Trophoblast cell (in vitro differentiated cells and primary cell): ENCODE measurements around the gene EPAS1.

Experiments
- DNase-seq, 2 donors: peaks; one replicate each; pipeline ENCODE4 v3.0.0-alpha.2; 2016
- H2AFZ ChIP-seq: 2 replicates; pipeline ENCODE4 v1.6.1; 2013; ENCODE audit warnings: low read length, moderate library complexity, mild to moderate bottlenecking; ENCODE audit not compliant: insufficient read depth, poor library complexity
- H2AK5ac ChIP-seq: 2 replicates; pipeline ENCODE4 v1.6.1; 2013; ENCODE audit warnings: mild to moderate bottlenecking, low read length
- H2BK120ac ChIP-seq: 2 replicates; pipeline ENCODE4 v1.6.1; 2013; ENCODE audit warnings: low read length, mild to moderate bottlenecking, moderate library complexity; ENCODE audit not compliant: insufficient read depth, poor library complexity
- H2BK12ac ChIP-seq: 2 replicates; pipeline ENCODE4 v1.6.1; 2013; ENCODE audit warnings: mild to moderate bottlenecking, low read length, moderate library complexity
- H2BK5ac ChIP-seq: 2 replicates; pipeline ENCODE4 v1.6.1; 2013; ENCODE audit warnings: low read length, low read depth, moderate library complexity, mild to moderate bottlenecking; ENCODE audit not compliant: poor library complexity
- H3K14ac ChIP-seq: 2 replicates; pipeline ENCODE4 v1.6.1; 2013; ENCODE audit warnings: mild to moderate bottlenecking, low read length
- H3K18ac ChIP-seq: 2 replicates; pipeline ENCODE4 v1.6.1; 2013; ENCODE audit warnings: mild to moderate bottlenecking, low read length
- H3K23ac ChIP-seq: 2 replicates; pipeline ENCODE4 v1.6.1; 2013; ENCODE audit warnings: low read length
- H3K27ac ChIP-seq: 2 replicates; pipeline ENCODE4 v1.5.1; 2013; ENCODE audit warnings: low read depth, mild to moderate bottlenecking, inconsistent platforms, low read length, moderate library complexity
- H3K27me3 ChIP-seq: 2 replicates; pipeline ENCODE4 v1.6.1; 2013; ENCODE audit warnings: inconsistent platforms, mild to moderate bottlenecking, low read length, moderate library complexity; ENCODE audit not compliant: insufficient read depth
- H3K36me3 ChIP-seq, 2 experiments: 1 replicate in 1 of 2; 2 replicates in 1 of 2; pipeline ENCODE4 v1.6.1; 2013; ENCODE audit warnings: low read length in 2 of 2, mild to moderate bottlenecking in 2 of 2, moderate library complexity in 1 of 2; ENCODE audit not compliant: insufficient read depth in 2 of 2, control insufficient read depth in 1 of 2
- H3K4ac ChIP-seq: 2 replicates; pipeline ENCODE4 v1.6.1; 2013; ENCODE audit warnings: low read depth, mild to moderate bottlenecking, low read length, moderate library complexity
- H3K4me1 ChIP-seq, 2 experiments: 1 replicate in 1 of 2; 2 replicates in 1 of 2; pipeline ENCODE4 v1.6.1; 2013; ENCODE audit warnings: low read length in 2 of 2, mild to moderate bottlenecking in 2 of 2, moderate library complexity in 1 of 2; ENCODE audit not compliant: insufficient read depth in 2 of 2, control insufficient read depth in 1 of 2
- H3K4me2 ChIP-seq: 2 replicates; pipeline ENCODE4 v1.6.1; 2013; ENCODE audit warnings: inconsistent platforms, mild to moderate bottlenecking, low read length, moderate library complexity
- H3K4me3 ChIP-seq: 2 replicates; pipeline ENCODE4 v1.5.1; 2013; ENCODE audit warnings: mild to moderate bottlenecking, low read depth, low read length, inconsistent platforms
- H3K79me1 ChIP-seq: one replicate; pipeline ENCODE4 v1.6.1; 2013; ENCODE audit warnings: low read length
- H3K79me2 ChIP-seq: 2 replicates; pipeline ENCODE4 v1.6.1; 2013; ENCODE audit warnings: low read length, mild to moderate bottlenecking; ENCODE audit not compliant: control insufficient read depth, insufficient read depth, poor library complexity
- H3K9ac ChIP-seq: 2 replicates; pipeline ENCODE4 v1.6.1; 2013; ENCODE audit warnings: mild to moderate bottlenecking, low read length
- H3K9me3 ChIP-seq: 2 replicates; pipeline ENCODE4 v1.6.1; 2013; ENCODE audit warnings: low read depth, mild to moderate bottlenecking, control low read depth, inconsistent platforms, low read length; ENCODE audit not compliant: insufficient read depth
- H4K12ac ChIP-seq: 2 replicates; pipeline ENCODE4 v1.6.1; 2013; ENCODE audit warnings: low read depth, mild to moderate bottlenecking, low read length, moderate library complexity
- H4K8ac ChIP-seq: 2 replicates; pipeline ENCODE4 v1.6.1; 2013; ENCODE audit warnings: low read depth, mild to moderate bottlenecking, low read length, moderate library complexity
- H4K91ac ChIP-seq: one replicate; pipeline ENCODE4 v1.6.1; 2013; ENCODE audit warnings: low read depth, mild to moderate bottlenecking, low read length, moderate library complexity
- WGBS: extraction: QIAGEN DNeasy Blood & Tissue Kit; methylation state at CpG from one replicate; pipeline ENCODE4 v1.1.7; 2013; ENCODE audit warnings: missing lambda C conversion rate; ENCODE audit not compliant: insufficient read length, insufficient coverage; ENCODE audit errors: extremely low coverage; 5-methylcytosine and 5-hydroxymethylcytosine counted together

Gene EPAS1

DNA sequence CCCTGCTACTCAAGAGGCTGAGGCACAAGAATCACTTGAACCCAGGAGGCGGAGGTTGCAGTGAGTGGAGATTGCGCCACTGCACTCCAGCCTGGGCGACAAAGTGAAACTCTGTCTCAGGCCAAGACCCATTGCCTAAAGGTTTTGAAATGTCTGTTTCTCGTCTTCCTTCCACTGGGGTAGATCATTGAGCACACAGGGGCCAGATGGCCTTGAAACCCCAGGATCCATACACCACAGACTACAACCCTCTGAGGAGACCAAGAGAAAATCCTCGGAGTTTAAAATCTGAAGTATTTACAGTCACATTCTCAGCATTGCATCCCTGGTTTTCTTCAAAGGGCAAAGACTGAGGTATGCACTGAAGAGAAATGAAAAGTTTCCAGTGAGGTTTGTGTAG is 7.1 kb upstream of the EPAS1 start:
- H4K12ac ChIP-seq, result no peak overlapping the region
- no CpG with 5 or more reads among the region's 5 CpGs for WGBS

DNA sequence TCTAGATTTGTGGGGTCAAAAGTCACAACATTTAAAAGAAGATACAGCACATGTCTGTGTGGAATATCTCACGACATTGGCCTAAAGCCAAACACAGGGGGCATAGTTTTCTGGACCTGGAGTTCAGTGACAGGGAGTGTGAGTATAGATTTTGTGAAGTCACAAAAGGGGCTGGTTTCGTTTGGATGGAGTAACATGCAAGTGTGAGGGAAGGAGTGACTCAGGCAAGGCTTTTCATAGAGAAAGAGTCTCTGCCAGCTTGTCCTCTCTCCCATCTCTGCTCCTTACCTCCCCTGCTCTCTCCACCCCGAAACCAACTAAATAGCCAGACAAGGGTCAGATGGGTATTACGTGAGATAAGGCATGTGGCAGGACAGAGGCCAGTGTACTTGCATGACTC is 3.7 kb upstream of the EPAS1 start:
- Histone ChIP-seq H2AK5ac (peak overlapping the region; percentile 82), H2BK5ac (no peak overlapping the region), H3K14ac (peak overlapping the region; percentile 75), H3K27me3 (no peaks in the 10 kb centered on the region), H3K9ac (no peak overlapping the region), H4K8ac (no peak overlapping the region), H2BK120ac (peak overlapping the region; percentile 75), H3K4me2 (no peak overlapping the region), H3K36me3 (peaks cover 2 to 5% of the 10 kb centered on the region in 2 experiments), H4K91ac (peak overlapping the region; percentile 57), H3K4me1 (peaks cover 12 to 28% of the 10 kb centered on the region in 2 experiments), H3K18ac (no peak overlapping the region), H2BK12ac (peak overlapping the region; percentile 81), H3K4ac (no peak overlapping the region), H3K23ac (no peak overlapping the region), H3K4me3 (no peak overlapping the region), H3K27ac (no peak overlapping the region), H2AFZ (no peak overlapping the region), H3K79me2 (peaks cover 23% of the 10 kb centered on the region), H3K79me1 (peaks cover 43% of the 10 kb centered on the region), H4K12ac (no peak overlapping the region), H3K9me3 (no peaks in the 10 kb centered on the region)
- DNase-seq, result no peak
- no CpG with 5 or more reads among the region's 4 CpGs for WGBS

More for the DNA sequence above, 7.1 kb upstream of the EPAS1 start:
- no peaks in the 10 kb centered on the region for H3K27me3 ChIP-seq
- H3K27ac ChIP-seq, result peak overlapping the region; percentile 78
- H4K8ac ChIP-seq, result no peak overlapping the region
- no peak overlapping the region for H2AFZ ChIP-seq
- H2BK5ac ChIP-seq, result peak overlapping the region; percentile 71
- peak overlapping the region; percentile 61 for H2BK120ac ChIP-seq
- peaks cover 43% of the 10 kb centered on the region for H3K79me1 ChIP-seq
- no peak overlapping the region for H3K9ac ChIP-seq
- no peak overlapping the region for H2BK12ac ChIP-seq
- no peak overlapping the region for H3K4ac ChIP-seq
- H3K4me1 ChIP-seq, result peaks cover 26 to 40% of the 10 kb centered on the region in 2 experiments
- no peak overlapping the region for H3K23ac ChIP-seq
- peak overlapping the region; percentile 13 for H2AK5ac ChIP-seq
- H3K4me3 ChIP-seq, result no peak overlapping the region
- H3K18ac ChIP-seq, result no peak overlapping the region
- H3K14ac ChIP-seq, result no peak overlapping the region
- H3K79me2 ChIP-seq, result peaks cover 4% of the 10 kb centered on the region
- peak in 1 of 2 donors; percentile 60 for DNase-seq
- H4K91ac ChIP-seq, result peak overlapping the region; percentile 80
- no peak overlapping the region for H3K4me2 ChIP-seq
- no peaks in the 10 kb centered on the region for H3K9me3 ChIP-seq
- no peaks in the 10 kb centered on the region for H3K36me3 ChIP-seq

DNA sequence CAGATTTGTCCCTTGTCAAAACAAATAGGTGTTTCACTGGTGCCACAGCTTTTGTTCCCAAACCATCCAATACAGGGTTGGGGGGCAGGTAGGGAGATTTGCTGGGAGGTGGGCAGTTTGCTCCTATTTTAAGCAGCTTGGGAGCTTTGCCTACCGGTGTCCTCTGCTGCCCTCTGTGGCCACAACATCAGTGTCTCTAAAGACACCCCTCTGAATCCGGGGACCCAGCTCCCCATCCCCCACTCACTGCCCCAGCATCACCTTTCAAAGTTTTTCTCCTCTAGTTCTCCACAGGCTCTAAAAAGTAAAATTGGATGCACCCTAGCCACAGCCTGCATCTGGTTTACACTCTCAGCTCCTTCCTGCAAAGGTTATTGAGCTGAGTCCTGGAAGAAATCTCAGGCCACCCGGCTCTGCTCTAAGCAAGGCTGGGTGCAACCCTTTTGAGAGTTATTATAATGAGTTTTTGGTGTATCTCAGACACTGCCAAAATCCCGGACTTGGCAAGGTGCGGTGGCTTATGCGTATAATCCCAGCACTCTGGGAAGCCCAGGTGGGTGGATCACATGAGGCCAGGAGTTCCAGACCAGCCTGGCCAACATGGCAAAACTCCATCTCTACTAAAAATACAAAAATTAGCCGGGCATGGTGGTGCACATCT is 2.9 kb upstream of the EPAS1 start:
- no peak overlapping the region for H4K12ac ChIP-seq
- H3K4me2 ChIP-seq, result no peak overlapping the region
- H3K4ac ChIP-seq, result no peak overlapping the region
- peaks cover 32% of the 10 kb centered on the region for H3K79me2 ChIP-seq
- no peaks in the 10 kb centered on the region for H3K9me3 ChIP-seq
- H3K36me3 ChIP-seq, result peaks cover 10 to 13% of the 10 kb centered on the region in 2 experiments
- no peak overlapping the region for H3K4me3 ChIP-seq
- H3K18ac ChIP-seq, result no peak overlapping the region
- peaks cover 49% of the 10 kb centered on the region for H3K79me1 ChIP-seq
- H3K14ac ChIP-seq, result no peak overlapping the region
- H4K91ac ChIP-seq, result peak overlapping the region; percentile 57
- peak overlapping the region; percentile 5 for H3K27ac ChIP-seq
- H3K23ac ChIP-seq, result no peak overlapping the region
- DNase-seq, result peak in 1 of 2 donors; percentile 16
- no peak overlapping the region for H2AFZ ChIP-seq
- no peak overlapping the region for H4K8ac ChIP-seq
- H2BK5ac ChIP-seq, result no peak overlapping the region
- H3K9ac ChIP-seq, result no peak overlapping the region
- H2AK5ac ChIP-seq, result no peak overlapping the region
- no CpG with 5 or more reads among the region's 7 CpGs for WGBS
- peaks cover 12 to 25% of the 10 kb centered on the region in 2 experiments for H3K4me1 ChIP-seq
- H2BK120ac ChIP-seq, result no peak overlapping the region
- H3K27me3 ChIP-seq, result no peaks in the 10 kb centered on the region
- peak overlapping the region; percentile 71 for H2BK12ac ChIP-seq

DNA sequence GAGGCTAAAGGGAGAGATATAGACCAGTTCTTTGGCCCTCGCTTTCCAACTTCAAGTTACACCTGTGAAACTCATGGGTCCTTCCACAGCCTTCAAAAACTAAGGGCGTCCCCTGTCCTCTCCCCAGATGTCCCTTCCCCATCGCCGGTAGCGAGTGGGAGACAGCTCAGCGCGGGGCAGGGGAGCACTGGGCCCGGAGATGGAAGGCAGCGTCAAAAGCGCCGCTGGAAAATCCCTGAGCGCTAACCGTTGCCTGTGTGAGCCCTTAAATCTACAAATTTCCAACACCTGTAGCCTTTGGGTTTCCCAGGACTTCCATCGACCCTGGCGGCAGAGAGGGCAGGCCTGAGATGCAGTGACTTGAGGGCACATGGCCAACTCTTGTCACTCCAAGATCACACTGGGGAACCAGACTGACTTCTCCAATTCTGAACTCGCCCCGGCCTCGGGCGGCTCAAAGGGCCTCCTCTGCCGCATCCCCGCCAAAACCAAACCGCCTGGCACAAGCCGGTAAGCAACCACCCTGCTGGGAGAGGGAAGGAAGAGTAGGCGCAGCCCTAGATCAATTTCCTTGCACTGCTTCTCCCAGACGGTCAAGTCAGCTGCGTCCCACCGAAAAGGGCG is 879 bp upstream of the EPAS1 start:
- peak overlapping the region; percentile 97 for H4K91ac ChIP-seq
- no CpG with 5 or more reads among the region's 28 CpGs for WGBS
- peak overlapping the region; percentile 93 for H3K9ac ChIP-seq
- peak overlapping the region; percentile 86 for H3K18ac ChIP-seq
- peak in 1 of 2 donors; percentile 38 for DNase-seq
- H3K27ac ChIP-seq, result peak overlapping the region; percentile 82
- H2BK5ac ChIP-seq, result peak overlapping the region; percentile 98
- H4K12ac ChIP-seq, result peak overlapping the region; percentile 66
- H3K4me1 ChIP-seq, result peaks cover 7 to 12% of the 10 kb centered on the region in 2 experiments
- peak overlapping the region; percentile 66 for H2AFZ ChIP-seq
- peak overlapping the region; percentile 98 for H3K14ac ChIP-seq
- peak overlapping the region; percentile 84 for H4K8ac ChIP-seq
- H3K4me3 ChIP-seq, result peak overlapping the region; percentile 83
- H3K79me1 ChIP-seq, result peaks cover 50% of the 10 kb centered on the region
- no peak overlapping the region for H3K23ac ChIP-seq
- H3K4me2 ChIP-seq, result peak overlapping the region; percentile 82
- peaks cover 14 to 19% of the 10 kb centered on the region in 2 experiments for H3K36me3 ChIP-seq
- no peaks in the 10 kb centered on the region for H3K9me3 ChIP-seq
- peak overlapping the region; percentile 95 for H2AK5ac ChIP-seq
- peak overlapping the region; percentile 99 for H3K4ac ChIP-seq
- H3K27me3 ChIP-seq, result no peaks in the 10 kb centered on the region
- peak overlapping the region; percentile 95 for H2BK120ac ChIP-seq
- H2BK12ac ChIP-seq, result peak overlapping the region; percentile 83
- H3K79me2 ChIP-seq, result peaks cover 46% of the 10 kb centered on the region
